HCT116 (cell line): ENCODE measurements around the gene MYF5. TPM values are rescaled to one million over a fixed set of nuclear protein-coding genes. Genes with fewer than 3 reads are reported as not detected.

ENCODE experiments used
- ATAC-seq: fragments of 200-7000 bp; cut with Tn5 transposase; 2 replicates; pipeline ENCODE4 v1.9.1; 2020; ENCODE audit warnings: mild to moderate bottlenecking, moderate library complexity
- BruUV-seq: library from RNA; stranded (reverse); fragments of 400-500 nt; replicated peaks from 2 replicates; lab custom pipeline; 2021; lab: Mats Ljungman, UMichigan
- CTCF ChIA-PET: fragments of 300-600 bp; sonication (Branson Sonifier 250); formaldehyde crosslinking; loops from one replicate; lab custom pipeline; 2021; ENCODE audit warnings: antibody characterized with exemption; lab: Charles Lee
- POLR2A ChIA-PET: fragments of 300-600, 350-600 bp; sonication (Branson Sonifier 250); formaldehyde crosslinking; loops from one replicate; lab custom pipeline; 2021; ENCODE audit warnings: antibody characterized with exemption; lab: Charles Lee
- RAD21 ChIA-PET, 2 experiments: fragments of 300-600 bp; sonication (Branson Sonifier 250); formaldehyde crosslinking; loops; one replicate each; lab custom pipeline; 2023; ENCODE audit warnings: low total read pairs in 2 of 2; ENCODE audit not compliant: uncharacterized antibody in 2 of 2, unreplicated experiment in 2 of 2, low non-redundant PET in 1 of 2; lab: Charles Lee
- DNase-seq: peaks from one replicate; pipeline ENCODE4 v3.0.0-alpha.2; 2010; ENCODE audit warnings: low read depth, low spot score
- H2AFZ ChIP-seq: fragments of 200-600 bp; shearing (Covaris generic), sonication (generic); 2 replicates; pipeline ENCODE4 v1.6.1; 2017; ENCODE audit warnings: low read depth, mixed run types, mixed read lengths, antibody characterized with exemption, low read length; ENCODE audit not compliant: poor library complexity, severe bottlenecking
- H3K27ac ChIP-seq: 2 replicates; pipeline ENCODE4 v1.5.1; 2012; ENCODE audit warnings: low read depth, low read length
- H3K27me3 ChIP-seq: fragments of 200-600 bp; sonication (generic); 2 replicates; pipeline ENCODE4 v1.6.1; 2016; ENCODE audit warnings: mixed run types, low read length, mixed read lengths; ENCODE audit not compliant: insufficient read depth
- H3K36me3 ChIP-seq, 2 experiments: fragments of 200-500 bp in 1 of 2; fragments of 200-600 bp in 1 of 2; sonication (Bioruptor generic) in 1 of 2; sonication (generic) in 1 of 2; 2 replicates each; pipeline versions ENCODE4 v1.5.1 to v1.6.1; 2014 to 2016; ENCODE audit warnings: low read length in 2 of 2, inconsistent platforms in 1 of 2, mixed read lengths in 1 of 2, mixed run types in 1 of 2; ENCODE audit not compliant: insufficient read depth in 2 of 2, control insufficient read depth in 1 of 2
- H3K4me1 ChIP-seq, 2 experiments: fragments of 200-600 bp in 1 of 2; sonication (generic) in 1 of 2; 2 replicates each; pipeline versions ENCODE4 v1.5.1 to v1.6.1; 2012 to 2017; ENCODE audit warnings: low read length in 2 of 2, inconsistent platforms in 1 of 2, mild to moderate bottlenecking in 1 of 2, mixed read lengths in 1 of 2, mixed run types in 1 of 2, moderate library complexity in 1 of 2; ENCODE audit not compliant: insufficient read depth in 2 of 2, control insufficient read depth in 1 of 2
- H3K4me2 ChIP-seq: fragments of 200-600 bp; sonication (generic); 2 replicates; pipeline ENCODE4 v1.6.1; 2017; ENCODE audit warnings: mixed run types, low read length, mixed read lengths
- H3K4me3 ChIP-seq, 2 experiments: fragments of 200-600 bp in 1 of 2; sonication (generic) in 1 of 2; replicated peaks in 1 of 2; 2 replicates each; pipeline ENCODE4 v1.5.1; 2011 to 2016; ENCODE audit warnings: low read length in 2 of 2, control low read depth in 1 of 2, low read depth in 1 of 2, mild to moderate bottlenecking in 1 of 2, mixed read lengths in 1 of 2, mixed run types in 1 of 2
- H3K79me2 ChIP-seq: fragments of 200-600 bp; sonication (generic); 2 replicates; pipeline ENCODE4 v1.6.1; 2017; ENCODE audit warnings: mild to moderate bottlenecking, mixed run types, low read length, moderate library complexity, mixed read lengths; ENCODE audit not compliant: insufficient read depth
- H3K9ac ChIP-seq: fragments of 200-600 bp; sonication (generic); 2 replicates; pipeline ENCODE4 v1.6.1; 2016; ENCODE audit warnings: low read length, mixed read lengths
- H3K9me2 ChIP-seq: fragments of 200-600 bp; sonication (generic), shearing (Covaris generic); 2 replicates; pipeline ENCODE4 v1.6.1; 2017; ENCODE audit warnings: mixed run types, mild to moderate bottlenecking, moderate library complexity; ENCODE audit not compliant: insufficient read depth
- H3K9me3 ChIP-seq, 2 experiments: fragments of 200-500 bp in 1 of 2; fragments of 200-600 bp in 1 of 2; sonication (Bioruptor generic) in 1 of 2; sonication (generic) in 1 of 2; 2 replicates each; pipeline ENCODE4 v1.6.1; 2014 to 2017; ENCODE audit warnings: low read length in 2 of 2, mixed read lengths in 2 of 2, inconsistent platforms in 1 of 2, low read depth in 1 of 2, mild to moderate bottlenecking in 1 of 2, mixed run types in 1 of 2, moderate library complexity in 1 of 2; ENCODE audit not compliant: control insufficient read depth in 1 of 2, insufficient read depth in 1 of 2
- H4K20me1 ChIP-seq: fragments of 200-600 bp; sonication (generic), shearing (Covaris generic); 2 replicates; pipeline ENCODE4 v1.6.1; 2017; ENCODE audit warnings: mixed run types, mild to moderate bottlenecking, moderate library complexity; ENCODE audit not compliant: insufficient read depth
- CBX3 ChIP-seq: IDR thresholded peaks from 2 replicates; pipeline ENCODE4 v1.6.1; 2012; ENCODE audit warnings: low read depth
- CEBPB ChIP-seq: IDR thresholded peaks from 2 replicates; pipeline ENCODE4 v1.6.1; 2012; ENCODE audit warnings: low read depth
- EGR1 ChIP-seq: IDR thresholded peaks from 2 replicates; pipeline ENCODE4 v1.6.1; 2012; ENCODE audit warnings: low read depth
- ELF1 ChIP-seq: IDR thresholded peaks from 2 replicates; pipeline ENCODE4 v1.6.1; 2012; ENCODE audit warnings: low read depth, borderline replicate concordance
- EZH2phosphoT487 ChIP-seq: fragments of 200-600 bp; IDR thresholded peaks from 2 replicates; pipeline ENCODE4 v1.6.1; 2018; ENCODE audit warnings: antibody characterized with exemption, borderline replicate concordance
- JUND ChIP-seq: IDR thresholded peaks from 2 replicates; pipeline ENCODE4 v1.6.1; 2012
- POLR2A ChIP-seq: IDR thresholded peaks from 2 replicates; pipeline ENCODE4 v1.7.0; 2011; ENCODE audit warnings: borderline replicate concordance; ENCODE audit not compliant: insufficient read depth, insufficient read length; ENCODE audit errors: extremely low read depth
- POLR2AphosphoS5 ChIP-seq: IDR thresholded peaks from 2 replicates; pipeline ENCODE4 v1.6.1; 2011; ENCODE audit warnings: mild to moderate bottlenecking, low read depth, low read length, moderate library complexity
- RAD21 ChIP-seq: IDR thresholded peaks from 2 replicates; pipeline ENCODE4 v1.6.1; 2012; ENCODE audit warnings: low read depth, mild to moderate bottlenecking
- REST ChIP-seq: IDR thresholded peaks from 2 replicates; pipeline ENCODE4 v1.6.1; 2012; ENCODE audit warnings: low read depth
- SIN3A ChIP-seq: IDR thresholded peaks from 2 replicates; pipeline ENCODE4 v1.6.1; 2012; ENCODE audit warnings: low read depth
- SP1 ChIP-seq: IDR thresholded peaks from 2 replicates; pipeline ENCODE4 v1.6.1; 2012; ENCODE audit warnings: low read depth
- SRF ChIP-seq: IDR thresholded peaks from 2 replicates; pipeline ENCODE4 v1.6.1; 2012; ENCODE audit warnings: low read depth
- TCF7L2 ChIP-seq: IDR thresholded peaks from 2 replicates; pipeline ENCODE4 v1.7.0; 2011; ENCODE audit warnings: borderline replicate concordance, inconsistent platforms; ENCODE audit not compliant: insufficient read depth, insufficient read length; ENCODE audit errors: extremely low read depth
- YY1 ChIP-seq: IDR thresholded peaks from 2 replicates; pipeline ENCODE4 v1.6.1; 2011; ENCODE audit warnings: low read length, low read depth, moderate library complexity, mild to moderate bottlenecking; ENCODE audit not compliant: insufficient replicate concordance; ENCODE audit errors: extremely low read depth
- ZFX ChIP-seq: fragments of 450-650 bp; IDR thresholded peaks from 2 replicates; pipeline ENCODE4 v1.6.1; 2017
- ZNF274 ChIP-seq: fragments of 200-500 bp; sonication (Bioruptor generic); IDR thresholded peaks from 2 replicates; pipeline ENCODE4 v1.6.1; 2014; ENCODE audit warnings: mild to moderate bottlenecking, low read depth, low read length, inconsistent platforms
- intact Hi-C: fragments of 100-400 bp; cut with micrococcal nuclease; formaldehyde crosslinking; loops from 2 replicates; pipeline ENCODE4 v1.10.0; 2022
- total RNA-seq: library from RNA; stranded (reverse); gene quantifications from one replicate; pipeline ENCODE4 v1.2.1, GENCODE V29; 2021; ENCODE audit not compliant: unreplicated experiment
- TF ChIP-seq, protein P1 (sequence below): IDR thresholded peaks from 2 replicates; pipeline ENCODE4 v1.6.1; 2012
- TF ChIP-seq, protein P2 (sequence below), 3 experiments: fragments of 200-600 bp in 1 of 3; sonication (generic) in 1 of 3; IDR thresholded peaks in 2 of 3; conservative IDR thresholded peaks in 1 of 3; 2 replicates each; pipeline ENCODE4 v1.5.1; 2012 to 2017; ENCODE audit warnings: low read depth in 2 of 3, low read length in 2 of 3, antibody characterized with exemption in 1 of 3, borderline replicate concordance in 1 of 3, control low read depth in 1 of 3, mild to moderate bottlenecking in 1 of 3, mixed read lengths in 1 of 3, mixed run types in 1 of 3, moderate library complexity in 1 of 3; ENCODE audit not compliant: insufficient read depth in 1 of 3
- TF ChIP-seq, protein P3 (sequence below): IDR thresholded peaks from 2 replicates; pipeline ENCODE4 v1.6.1; 2012

Gene MYF5
- total RNA-seq, 1 experiment from 2014 or later, result not detected

GRCh38 chr12:80698847-80699542, 17.7 kb upstream of the MYF5 start:
- no peak overlapping the region for H2AFZ ChIP-seq
- POLR2A ChIA-PET, result no interaction called here
- no peak overlapping the region for H3K27ac ChIP-seq
- no peak overlapping the region for H3K9ac ChIP-seq
- no peaks in the 10 kb centered on the region for H3K9me2 ChIP-seq
- no peaks in the 10 kb centered on the region for H3K9me3 ChIP-seq
- H3K36me3 ChIP-seq, result no peaks in the 10 kb centered on the region
- H3K4me2 ChIP-seq, result no peak overlapping the region
- no peaks in the 10 kb centered on the region for H4K20me1 ChIP-seq
- RAD21 ChIA-PET, result no interaction called here
- peaks cover 0 to 11% of the 10 kb centered on the region in 2 experiments; a peak in 2 of 4 replicates for H3K4me1 ChIP-seq
- no peak overlapping the region for H3K4me3 ChIP-seq
- ATAC-seq (no peak), DNase-seq (no peak)
- TF ChIP-seq REST, result no peak
- no peak for TF ChIP-seq SRF
- TF ChIP-seq, protein P1, sequence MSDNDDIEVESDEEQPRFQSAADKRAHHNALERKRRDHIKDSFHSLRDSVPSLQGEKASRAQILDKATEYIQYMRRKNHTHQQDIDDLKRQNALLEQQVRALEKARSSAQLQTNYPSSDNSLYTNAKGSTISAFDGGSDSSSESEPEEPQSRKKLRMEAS, result no peak
- TF ChIP-seq RAD21, result no peak
- no peak for TF ChIP-seq CBX3
- no peak for TF ChIP-seq EZH2phosphoT487
- TF ChIP-seq EGR1, result no peak
- TF ChIP-seq, protein P2, sequence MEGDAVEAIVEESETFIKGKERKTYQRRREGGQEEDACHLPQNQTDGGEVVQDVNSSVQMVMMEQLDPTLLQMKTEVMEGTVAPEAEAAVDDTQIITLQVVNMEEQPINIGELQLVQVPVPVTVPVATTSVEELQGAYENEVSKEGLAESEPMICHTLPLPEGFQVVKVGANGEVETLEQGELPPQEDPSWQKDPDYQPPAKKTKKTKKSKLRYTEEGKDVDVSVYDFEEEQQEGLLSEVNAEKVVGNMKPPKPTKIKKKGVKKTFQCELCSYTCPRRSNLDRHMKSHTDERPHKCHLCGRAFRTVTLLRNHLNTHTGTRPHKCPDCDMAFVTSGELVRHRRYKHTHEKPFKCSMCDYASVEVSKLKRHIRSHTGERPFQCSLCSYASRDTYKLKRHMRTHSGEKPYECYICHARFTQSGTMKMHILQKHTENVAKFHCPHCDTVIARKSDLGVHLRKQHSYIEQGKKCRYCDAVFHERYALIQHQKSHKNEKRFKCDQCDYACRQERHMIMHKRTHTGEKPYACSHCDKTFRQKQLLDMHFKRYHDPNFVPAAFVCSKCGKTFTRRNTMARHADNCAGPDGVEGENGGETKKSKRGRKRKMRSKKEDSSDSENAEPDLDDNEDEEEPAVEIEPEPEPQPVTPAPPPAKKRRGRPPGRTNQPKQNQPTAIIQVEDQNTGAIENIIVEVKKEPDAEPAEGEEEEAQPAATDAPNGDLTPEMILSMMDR (IDR thresholded peaks at IDR 0.05 in 2 of 3, conservative IDR thresholded peaks at IDR 0.05 in 1 of 3; ENCODE audit: borderline replicate concordance in 1 of 3, insufficient read depth in 1 of 3, low read depth in 2 of 3, low read length in 2 of 3), result no peak
- TF ChIP-seq, protein P3, sequence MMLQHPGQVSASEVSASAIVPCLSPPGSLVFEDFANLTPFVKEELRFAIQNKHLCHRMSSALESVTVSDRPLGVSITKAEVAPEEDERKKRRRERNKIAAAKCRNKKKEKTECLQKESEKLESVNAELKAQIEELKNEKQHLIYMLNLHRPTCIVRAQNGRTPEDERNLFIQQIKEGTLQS, result no peak
- no peak for TF ChIP-seq ZNF274
- TF ChIP-seq SP1, result no peak
- no peak for TF ChIP-seq SIN3A
- TF ChIP-seq ZFX, result no peak
- TF ChIP-seq CEBPB, result no peak
- TF ChIP-seq ELF1, result no peak
- no peak for TF ChIP-seq POLR2A
- no peak for TF ChIP-seq JUND
- no peak for TF ChIP-seq TCF7L2
- TF ChIP-seq POLR2AphosphoS5, result no peak
- TF ChIP-seq YY1, result no peak
- intact Hi-C loops, result no loop called here
- H3K79me2 ChIP-seq, result no peaks in the 10 kb centered on the region
- peaks cover 18% of the 10 kb centered on the region; the same call in 1 of the 2 replicates for H3K27me3 ChIP-seq
- CTCF ChIA-PET, result no interaction called here
- BruUV-seq, result no TSS peak
